Neural progenitor cell (in vitro differentiated cells): ENCODE data around the gene TAF10.

Experiments
- EZH2 ChIP-seq: fragments of 200-600 bp; sonication (generic); IDR thresholded peaks from 2 replicates; pipeline ENCODE4 v1.6.1; 2017; ENCODE audit warnings: antibody characterized with exemption, mild to moderate bottlenecking, moderate library complexity
- EZH2phosphoT487 ChIP-seq: fragments of 200-600 bp; sonication (generic); IDR thresholded peaks from 2 replicates; pipeline ENCODE4 v1.6.1; 2017; ENCODE audit warnings: antibody characterized with exemption
- TF ChIP-seq, protein P1 (sequence below): fragments of 200-600 bp; sonication (generic); IDR thresholded peaks from 2 replicates; pipeline ENCODE4 v1.5.1; 2017; ENCODE audit warnings: antibody characterized with exemption, mild to moderate bottlenecking

- TF ChIP-seq EZH2 (no peak), EZH2phosphoT487 (no peak)
- TF ChIP-seq, protein P1, sequence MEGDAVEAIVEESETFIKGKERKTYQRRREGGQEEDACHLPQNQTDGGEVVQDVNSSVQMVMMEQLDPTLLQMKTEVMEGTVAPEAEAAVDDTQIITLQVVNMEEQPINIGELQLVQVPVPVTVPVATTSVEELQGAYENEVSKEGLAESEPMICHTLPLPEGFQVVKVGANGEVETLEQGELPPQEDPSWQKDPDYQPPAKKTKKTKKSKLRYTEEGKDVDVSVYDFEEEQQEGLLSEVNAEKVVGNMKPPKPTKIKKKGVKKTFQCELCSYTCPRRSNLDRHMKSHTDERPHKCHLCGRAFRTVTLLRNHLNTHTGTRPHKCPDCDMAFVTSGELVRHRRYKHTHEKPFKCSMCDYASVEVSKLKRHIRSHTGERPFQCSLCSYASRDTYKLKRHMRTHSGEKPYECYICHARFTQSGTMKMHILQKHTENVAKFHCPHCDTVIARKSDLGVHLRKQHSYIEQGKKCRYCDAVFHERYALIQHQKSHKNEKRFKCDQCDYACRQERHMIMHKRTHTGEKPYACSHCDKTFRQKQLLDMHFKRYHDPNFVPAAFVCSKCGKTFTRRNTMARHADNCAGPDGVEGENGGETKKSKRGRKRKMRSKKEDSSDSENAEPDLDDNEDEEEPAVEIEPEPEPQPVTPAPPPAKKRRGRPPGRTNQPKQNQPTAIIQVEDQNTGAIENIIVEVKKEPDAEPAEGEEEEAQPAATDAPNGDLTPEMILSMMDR, result no peak
Observed at GRCh38 chr11:6622261-6623171, 10.5 kb upstream of the TAF10 start.
